ENCODE measurements around the gene GPD1. TPM values are rescaled to one million over a fixed set of nuclear protein-coding genes. Genes with fewer than 3 reads are reported as not detected.

The GPD1 gene
- total and polyA plus RNA-seq, 3 experiments from 2014 or later = 0.55 to 0.70 TPM; not detected in 1

DNA sequence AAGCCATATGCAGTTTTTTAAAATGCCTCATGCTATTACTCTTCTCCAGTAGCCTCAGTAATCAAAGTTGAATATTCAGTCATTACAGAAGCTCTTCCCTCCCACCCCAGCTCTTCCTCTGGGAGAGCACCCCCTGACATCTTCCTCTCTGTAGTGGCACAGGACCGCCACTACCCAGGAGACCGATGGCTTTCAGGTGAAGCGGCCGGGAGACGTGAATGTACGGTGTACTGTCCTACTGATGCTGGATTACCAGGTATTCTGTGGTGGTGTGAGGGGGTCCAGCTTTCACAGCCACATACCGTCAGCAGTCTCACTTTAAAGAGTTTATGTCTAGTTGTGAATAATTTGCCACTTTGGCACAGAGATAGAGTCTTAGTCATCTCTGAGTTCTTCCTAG, 14.1 kb upstream of the GPD1 start:
- Mint-ChIP-seq H3K27me3 (no peaks in the 10 kb centered on the region), H3K9me3 (no peaks in the 10 kb centered on the region), H3K4me3 (no peak overlapping the region), H3K27ac (no peak overlapping the region), H3K4me1 (peaks cover 19 to 31% (median 24%) of the 10 kb centered on the region in 3 donors), H3K36me3 (peaks cover 4 to 72% (median 17%) of the 10 kb centered on the region in 3 donors)
- ChIA-PET POLR2A (no interaction called here), CTCF (interaction anchor here (1.1 to 11.1 kb wide), 8 partner anchors 7 to 86 kb away, joined by 3 to 118 read pairs (median 4); partner anchors contain the start of gene COX14)
- Histone ChIP-seq H3K9me3 (ENCODE audit: low read length) (no peaks in the 10 kb centered on the region), H3K36me3 (ENCODE audit: insufficient read depth, low read length) (peaks cover 38% of the 10 kb centered on the region), H3K4me3 (ENCODE audit: low read length) (no peak overlapping the region), H3K27me3 (ENCODE audit: insufficient read depth, low read length, poor library complexity, severe bottlenecking) (no peaks in the 10 kb centered on the region), H3K4me1 (ENCODE audit: insufficient read depth, low read length) (peaks cover 13% of the 10 kb centered on the region), H3K27ac (ENCODE audit: low read depth, low read length) (no peak overlapping the region)
- DNase-seq = peak in 1 of 5 donors; percentile 24

DNA sequence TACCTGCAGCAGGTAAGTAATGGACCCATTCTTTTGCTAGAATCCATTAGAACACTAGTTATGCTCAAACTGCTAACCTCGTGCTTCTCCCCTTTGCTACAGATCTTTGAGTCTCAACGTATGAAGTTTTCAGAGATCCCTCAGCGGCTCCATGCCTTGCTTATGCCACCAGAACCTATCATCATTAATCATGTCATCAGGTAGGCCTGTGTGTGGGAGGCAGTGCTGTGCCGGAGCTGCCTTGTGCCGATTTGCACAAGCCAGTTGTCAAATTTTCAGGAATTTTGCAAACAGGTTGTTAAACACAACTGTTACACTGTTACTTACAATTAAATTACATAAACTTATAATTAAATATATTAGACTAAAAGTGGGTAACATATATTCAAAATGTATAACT, 13.4 kb upstream of the GPD1 start:
- DNase-seq = no peak
- Histone ChIP-seq H3K36me3 (ENCODE audit: insufficient read depth, low read length) (peaks cover 42% of the 10 kb centered on the region), H3K4me1 (ENCODE audit: insufficient read depth, low read length) (peaks cover 13% of the 10 kb centered on the region), H3K27ac (ENCODE audit: low read depth, low read length) (no peak overlapping the region), H3K9me3 (ENCODE audit: low read length) (no peaks in the 10 kb centered on the region), H3K4me3 (ENCODE audit: low read length) (no peak overlapping the region), H3K27me3 (ENCODE audit: insufficient read depth, low read length, poor library complexity, severe bottlenecking) (no peaks in the 10 kb centered on the region)
- H3K36me3 Mint-ChIP-seq = peaks cover 4 to 76% (median 19%) of the 10 kb centered on the region in 3 donors
- H3K4me3 Mint-ChIP-seq = no peak overlapping the region
- no peak overlapping the region for H3K27ac Mint-ChIP-seq
- H3K27me3 Mint-ChIP-seq = no peaks in the 10 kb centered on the region
- POLR2A ChIA-PET = interaction anchor here (1.0 kb wide), 1 partner anchor 25 kb away, joined by 3 read pairs; no protein-coding TSS in a partner anchor
- CTCF ChIA-PET = interaction anchor here (1.0 to 11.1 kb wide), 6 partner anchors 16 to 86 kb away, joined by 3 to 118 read pairs (median 4); partner anchors contain the start of gene COX14
- no peaks in the 10 kb centered on the region for H3K9me3 Mint-ChIP-seq
- peaks cover 17 to 27% (median 21%) of the 10 kb centered on the region in 3 donors for H3K4me1 Mint-ChIP-seq

DNA sequence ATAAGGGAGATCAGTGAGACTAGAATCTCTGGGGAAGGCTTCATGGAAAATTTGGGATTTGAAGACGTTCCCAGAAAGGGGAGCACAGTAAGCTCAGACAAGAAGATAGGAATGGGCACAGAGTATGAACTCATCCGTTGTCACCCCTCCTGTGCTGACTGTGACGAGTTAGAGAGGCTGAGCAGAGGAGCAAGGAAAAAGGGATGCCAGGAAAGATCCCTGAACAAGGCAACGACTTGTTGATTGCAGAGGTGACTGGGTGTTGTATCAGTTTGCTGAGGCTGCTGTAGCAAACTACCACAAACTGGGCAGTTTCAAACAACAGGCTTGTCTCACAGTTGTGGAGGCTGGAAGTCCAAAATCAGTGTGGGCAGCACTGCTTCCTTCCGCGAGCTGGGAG, 5.9 kb upstream of the GPD1 start:
- Histone ChIP-seq H3K36me3 (ENCODE audit: insufficient read depth, low read length) (peaks cover 41% of the 10 kb centered on the region), H3K4me1 (ENCODE audit: insufficient read depth, low read length) (no peaks in the 10 kb centered on the region), H3K27me3 (ENCODE audit: insufficient read depth, low read length, poor library complexity, severe bottlenecking) (no peaks in the 10 kb centered on the region), H3K9me3 (ENCODE audit: low read length) (no peaks in the 10 kb centered on the region), H3K27ac (ENCODE audit: low read depth, low read length) (no peak overlapping the region), H3K4me3 (ENCODE audit: low read length) (no peak overlapping the region)
- Mint-ChIP-seq H3K27ac (no peak overlapping the region), H3K36me3 (peaks cover 17 to 87% (median 26%) of the 10 kb centered on the region in 3 donors), H3K9me3 (no peaks in the 10 kb centered on the region), H3K27me3 (no peaks in the 10 kb centered on the region), H3K4me3 (no peak overlapping the region), H3K4me1 (no peaks in the 10 kb centered on the region)
- CTCF ChIA-PET = interaction anchor here (2.6 kb wide), 1 partner anchor 13 kb away, joined by 14 read pairs; the partner anchor contains the start of gene COX14
- no peak for DNase-seq
- POLR2A ChIA-PET = interaction anchor here (1.9 kb wide), 1 partner anchor 13 kb away, joined by 6 read pairs; no protein-coding TSS in a partner anchor

DNA sequence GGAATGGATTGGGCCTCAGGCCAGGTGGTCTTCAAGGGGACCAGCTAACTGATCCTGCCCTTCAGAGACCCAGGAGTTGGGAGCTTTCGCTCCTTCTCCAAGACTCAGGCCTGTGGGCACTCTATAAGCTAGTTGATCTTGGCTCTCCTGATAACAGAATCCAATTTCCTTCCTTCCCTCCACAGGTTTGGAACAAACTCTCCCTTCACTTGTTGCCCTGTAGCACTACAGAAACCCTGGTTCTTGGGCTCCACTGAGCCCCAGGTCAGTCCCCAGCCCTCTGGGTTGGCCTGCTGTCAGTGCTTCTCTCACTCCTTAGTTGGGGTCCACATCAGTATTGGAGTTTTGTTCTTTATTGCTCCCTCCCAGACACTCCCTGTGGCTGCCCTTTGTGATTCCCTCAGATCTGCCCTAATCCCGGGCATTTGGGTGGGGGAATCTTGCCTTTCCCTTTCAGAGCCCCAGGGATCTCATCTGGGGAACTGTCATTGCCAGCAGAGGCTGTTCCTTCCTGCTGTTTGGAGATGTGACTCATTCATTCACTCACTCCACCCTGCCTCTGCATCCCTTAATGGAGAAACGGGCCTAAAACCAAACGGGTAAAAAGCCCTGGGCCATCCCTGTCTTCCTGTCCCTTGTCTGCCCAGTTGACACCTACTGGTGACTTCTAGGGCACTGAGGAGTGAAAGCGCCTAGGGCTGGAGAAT, 4.4 kb upstream of the GPD1 start:
- Mint-ChIP-seq H3K9me3 (no peaks in the 10 kb centered on the region), H3K36me3 (peaks cover 17 to 75% (median 26%) of the 10 kb centered on the region in 3 donors), H3K4me1 (no peaks in the 10 kb centered on the region), H3K27me3 (no peaks in the 10 kb centered on the region), H3K4me3 (no peak overlapping the region), H3K27ac (peak overlapping the region in 3 of 8 donors; percentile 25 to 48 (median 35))
- H3K4me3 ChIP-seq (ENCODE audit: low read length) = no peak overlapping the region
- H3K27ac ChIP-seq (ENCODE audit: low read depth, low read length) = no peak overlapping the region
- H3K36me3 ChIP-seq (ENCODE audit: insufficient read depth, low read length) = peaks cover 34% of the 10 kb centered on the region
- no peaks in the 10 kb centered on the region for H3K4me1 ChIP-seq (ENCODE audit: insufficient read depth, low read length)
- no peaks in the 10 kb centered on the region for H3K27me3 ChIP-seq (ENCODE audit: insufficient read depth, low read length, poor library complexity, severe bottlenecking)
- CTCF ChIA-PET = interaction anchor here (1.6 to 5.6 kb wide), 2 partner anchors 11 kb away, joined by 3 to 41 read pairs; partner anchors contain the start of gene COX14
- no peak for DNase-seq
- POLR2A ChIA-PET = interaction anchor here (1.9 kb wide), 1 partner anchor 12 kb away, joined by 6 read pairs; no protein-coding TSS in a partner anchor
- H3K9me3 ChIP-seq (ENCODE audit: low read length) = no peaks in the 10 kb centered on the region

DNA sequence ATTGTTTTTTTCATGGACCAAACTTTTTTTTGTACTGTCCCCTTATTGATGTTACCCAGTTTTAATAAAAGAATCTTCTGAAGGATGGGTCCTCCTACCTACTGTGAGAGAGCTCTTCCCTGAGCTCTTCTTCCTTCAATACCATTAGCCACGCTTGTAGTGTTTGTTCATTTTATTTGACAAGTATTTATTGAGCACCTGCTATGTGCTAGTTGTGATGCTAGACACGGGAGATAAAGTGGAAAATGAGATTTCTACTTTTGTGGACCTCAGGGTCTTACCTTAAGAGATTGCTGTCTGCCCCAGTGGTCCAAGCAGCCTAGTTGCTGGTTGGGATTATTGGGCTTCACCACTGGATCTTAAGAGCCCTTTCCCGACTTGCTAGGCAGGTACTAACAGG, 3.2 kb upstream of the GPD1 start:
- no peaks in the 10 kb centered on the region for H3K27me3 ChIP-seq (ENCODE audit: insufficient read depth, low read length, poor library complexity, severe bottlenecking)
- no peaks in the 10 kb centered on the region for H3K9me3 Mint-ChIP-seq
- no peak overlapping the region for H3K4me3 Mint-ChIP-seq
- no peaks in the 10 kb centered on the region for H3K4me1 ChIP-seq (ENCODE audit: insufficient read depth, low read length)
- H3K4me1 Mint-ChIP-seq = no peaks in the 10 kb centered on the region
- no peak for DNase-seq
- H3K36me3 Mint-ChIP-seq = peaks cover 15 to 64% (median 22%) of the 10 kb centered on the region in 3 donors
- H3K36me3 ChIP-seq (ENCODE audit: insufficient read depth, low read length) = peaks cover 27% of the 10 kb centered on the region
- ChIA-PET CTCF (interaction anchor here (1.6 to 5.6 kb wide), 3 partner anchors 10 to 16 kb away, joined by 3 to 41 read pairs (median 4); partner anchors contain the start of gene COX14), POLR2A (interaction anchor here (1.0 kb wide), 1 partner anchor 75 kb away, joined by 3 read pairs; the partner anchor contains the start of gene RACGAP1)
- H3K27ac ChIP-seq (ENCODE audit: low read depth, low read length) = no peak overlapping the region
- H3K27me3 Mint-ChIP-seq = no peaks in the 10 kb centered on the region
- no peak overlapping the region for H3K4me3 ChIP-seq (ENCODE audit: low read length)
- peak overlapping the region in 3 of 8 donors; percentile 9 to 75 (median 64) for H3K27ac Mint-ChIP-seq
- no peaks in the 10 kb centered on the region for H3K9me3 ChIP-seq (ENCODE audit: low read length)

DNA sequence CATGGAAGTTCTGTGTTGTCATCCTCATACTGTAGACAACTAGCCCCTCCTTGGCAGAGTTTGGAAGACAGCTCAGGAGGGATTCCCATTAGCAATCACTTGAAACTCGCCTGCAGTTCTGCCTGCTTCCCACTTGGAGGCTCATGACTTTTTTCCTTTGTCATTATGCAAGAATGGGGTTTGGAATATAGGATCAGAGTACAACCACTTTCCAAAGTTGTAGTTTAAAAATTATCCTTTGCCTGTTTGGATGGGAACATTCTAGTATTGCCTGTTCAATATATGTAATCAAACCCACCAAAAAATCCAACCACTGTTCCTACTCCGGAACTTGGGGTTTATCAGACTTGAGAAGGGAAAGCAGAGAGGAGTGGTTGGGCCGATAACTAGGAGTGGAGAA, 2.1 kb upstream of the GPD1 start:
- Mint-ChIP-seq H3K36me3 (peaks cover 6 to 53% (median 12%) of the 10 kb centered on the region in 3 donors), H3K27ac (peak overlapping the region in 2 of 8 donors; percentile 7 to 21), H3K4me3 (no peak overlapping the region), H3K9me3 (no peaks in the 10 kb centered on the region), H3K27me3 (no peaks in the 10 kb centered on the region), H3K4me1 (no peaks in the 10 kb centered on the region)
- no peak overlapping the region for H3K27ac ChIP-seq (ENCODE audit: low read depth, low read length)
- H3K36me3 ChIP-seq (ENCODE audit: insufficient read depth, low read length) = peaks cover 16% of the 10 kb centered on the region
- ChIA-PET CTCF (interaction anchor here (1.9 to 5.6 kb wide), 2 partner anchors 9 to 17 kb away, joined by 4 to 41 read pairs; partner anchors contain the start of gene COX14), POLR2A (no interaction called here)
- DNase-seq = no peak
- H3K4me1 ChIP-seq (ENCODE audit: insufficient read depth, low read length) = no peaks in the 10 kb centered on the region
- H3K27me3 ChIP-seq (ENCODE audit: insufficient read depth, low read length, poor library complexity, severe bottlenecking) = no peaks in the 10 kb centered on the region
- no peaks in the 10 kb centered on the region for H3K9me3 ChIP-seq (ENCODE audit: low read length)
- H3K4me3 ChIP-seq (ENCODE audit: low read length) = no peak overlapping the region

DNA sequence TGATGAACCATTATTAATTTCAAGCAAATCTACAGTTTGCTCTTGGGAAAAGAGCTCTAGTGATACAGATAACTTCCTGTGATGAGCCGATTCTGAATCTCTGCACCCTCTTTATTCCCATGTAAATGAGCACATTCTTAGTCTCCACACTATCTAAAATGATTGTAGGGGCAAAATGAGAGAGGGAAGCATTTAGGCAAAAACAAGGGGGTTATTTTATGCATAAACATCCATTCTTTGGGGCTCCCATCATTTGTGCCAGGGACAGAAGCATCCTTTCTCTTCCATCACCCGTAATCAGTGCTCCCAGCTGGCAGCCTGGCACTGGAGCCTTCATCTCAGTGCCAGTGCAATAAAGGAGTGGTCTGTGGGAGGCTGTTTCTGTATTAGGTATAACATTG, 1.7 kb upstream of the GPD1 start:
- ChIA-PET POLR2A (interaction anchor here (0.9 kb wide), 1 partner anchor 9 kb away, joined by 3 read pairs; no protein-coding TSS in a partner anchor), CTCF (interaction anchor here (1.9 to 5.6 kb wide), 2 partner anchors 9 to 17 kb away, joined by 4 to 41 read pairs; partner anchors contain the start of gene COX14)
- Histone ChIP-seq H3K4me1 (ENCODE audit: insufficient read depth, low read length) (no peaks in the 10 kb centered on the region), H3K9me3 (ENCODE audit: low read length) (no peaks in the 10 kb centered on the region), H3K36me3 (ENCODE audit: insufficient read depth, low read length) (peaks cover 11% of the 10 kb centered on the region), H3K27ac (ENCODE audit: low read depth, low read length) (no peak overlapping the region), H3K27me3 (ENCODE audit: insufficient read depth, low read length, poor library complexity, severe bottlenecking) (no peaks in the 10 kb centered on the region), H3K4me3 (ENCODE audit: low read length) (no peak overlapping the region)
- H3K27ac Mint-ChIP-seq = peak overlapping the region in 1 of 8 donors; percentile 7
- H3K4me3 Mint-ChIP-seq = no peak overlapping the region
- peaks cover 4 to 49% (median 9%) of the 10 kb centered on the region in 3 donors for H3K36me3 Mint-ChIP-seq
- no peak for DNase-seq
- H3K27me3 Mint-ChIP-seq = no peaks in the 10 kb centered on the region
- H3K4me1 Mint-ChIP-seq = no peaks in the 10 kb centered on the region
- H3K9me3 Mint-ChIP-seq = no peaks in the 10 kb centered on the region

All from CD8-positive, alpha-beta memory T cell (primary cell).